ENCODE results near the gene ZCCHC18.

ZCCHC18 gene

GRCh38 chrX:104134583-104135261, 22.4 kb downstream of the ZCCHC18 start:
- WGBS (ENCODE audit: insufficient coverage, insufficient read length) = no CpG with 5 or more reads among the region's 5 CpGs
- DNase-seq (ENCODE audit: low read depth, low spot score) = no peak

GRCh38 chrX:104135677-104136076, 23.4 kb downstream of the ZCCHC18 start:
- H3K36me3 ChIP-seq (ENCODE audit: control insufficient read depth, insufficient read depth, low read length) = no peaks in the 10 kb centered on the region
- no peak overlapping the region for H3K27ac ChIP-seq (ENCODE audit: low read length)
- DNase-seq (ENCODE audit: low read depth, low spot score) = no peak
- H3K4me3 ChIP-seq (ENCODE audit: low read length) = no peak overlapping the region
- no peaks in the 10 kb centered on the region for H3K9me3 ChIP-seq (ENCODE audit: control insufficient read depth, insufficient read depth, low read length)
- WGBS (ENCODE audit: insufficient coverage, insufficient read length) = no CpG with 5 or more reads among the region's 1 CpG
- no peaks in the 10 kb centered on the region for H3K4me1 ChIP-seq (ENCODE audit: control insufficient read depth, insufficient read depth, low read length)
- H3K27me3 ChIP-seq (ENCODE audit: control insufficient read depth, insufficient read depth, low read length) = no peaks in the 10 kb centered on the region

More at GRCh38 chrX:104134583-104135261, 22.4 kb downstream of the ZCCHC18 start:
- H3K4me3 ChIP-seq (ENCODE audit: low read length) = no peak overlapping the region
- no peaks in the 10 kb centered on the region for H3K36me3 ChIP-seq (ENCODE audit: control insufficient read depth, insufficient read depth, low read length)
- H3K9me3 ChIP-seq (ENCODE audit: control insufficient read depth, insufficient read depth, low read length) = no peaks in the 10 kb centered on the region
- H3K4me1 ChIP-seq (ENCODE audit: control insufficient read depth, insufficient read depth, low read length) = no peaks in the 10 kb centered on the region
- H3K27me3 ChIP-seq (ENCODE audit: control insufficient read depth, insufficient read depth, low read length) = no peaks in the 10 kb centered on the region
- H3K27ac ChIP-seq (ENCODE audit: low read length) = no peak overlapping the region

- no CpG with 5 or more reads among the region's 10 CpGs for whole genome bisulfite sequencing (ENCODE audit: insufficient coverage, insufficient read length)
- Histone ChIP-seq H3K36me3 (ENCODE audit: control insufficient read depth, insufficient read depth, low read length) (no peaks in the 10 kb centered on the region), H3K27me3 (ENCODE audit: control insufficient read depth, insufficient read depth, low read length) (no peaks in the 10 kb centered on the region), H3K9me3 (ENCODE audit: control insufficient read depth, insufficient read depth, low read length) (no peaks in the 10 kb centered on the region), H3K27ac (ENCODE audit: low read length) (no peak overlapping the region), H3K4me3 (ENCODE audit: low read length) (no peak overlapping the region), H3K4me1 (ENCODE audit: control insufficient read depth, insufficient read depth, low read length) (no peaks in the 10 kb centered on the region)
- DNase-seq (ENCODE audit: low read depth, low spot score) = no peak
Observed at GRCh38 chrX:104136241-104137019, 24.1 kb downstream of the ZCCHC18 start.

GRCh38 chrX:104137496-104137895, 25.2 kb downstream of the ZCCHC18 start:
- Histone ChIP-seq H3K36me3 (ENCODE audit: control insufficient read depth, insufficient read depth, low read length) (no peaks in the 10 kb centered on the region), H3K4me1 (ENCODE audit: control insufficient read depth, insufficient read depth, low read length) (no peaks in the 10 kb centered on the region), H3K9me3 (ENCODE audit: control insufficient read depth, insufficient read depth, low read length) (no peaks in the 10 kb centered on the region), H3K27me3 (ENCODE audit: control insufficient read depth, insufficient read depth, low read length) (no peaks in the 10 kb centered on the region), H3K4me3 (ENCODE audit: low read length) (no peak overlapping the region), H3K27ac (ENCODE audit: low read length) (no peak overlapping the region)
- no peak for DNase-seq (ENCODE audit: low read depth, low spot score)
- no CpG with 5 or more reads among the region's 3 CpGs for WGBS (ENCODE audit: insufficient coverage, insufficient read length)

GRCh38 chrX:104141087-104141760, 28.9 kb downstream of the ZCCHC18 start:
- no peaks in the 10 kb centered on the region for H3K4me1 ChIP-seq (ENCODE audit: control insufficient read depth, insufficient read depth, low read length)
- H3K27ac ChIP-seq (ENCODE audit: low read length) = no peak overlapping the region
- DNase-seq (ENCODE audit: low read depth, low spot score) = no peak
- H3K36me3 ChIP-seq (ENCODE audit: control insufficient read depth, insufficient read depth, low read length) = no peaks in the 10 kb centered on the region
- H3K27me3 ChIP-seq (ENCODE audit: control insufficient read depth, insufficient read depth, low read length) = no peaks in the 10 kb centered on the region
- no peak overlapping the region for H3K4me3 ChIP-seq (ENCODE audit: low read length)
- WGBS (ENCODE audit: insufficient coverage, insufficient read length) = no CpG with 5 or more reads among the region's 8 CpGs
- H3K9me3 ChIP-seq (ENCODE audit: control insufficient read depth, insufficient read depth, low read length) = no peaks in the 10 kb centered on the region

GRCh38 chrX:104151037-104151436, 38.7 kb downstream of the ZCCHC18 start:
- no peaks in the 10 kb centered on the region for H3K36me3 ChIP-seq (ENCODE audit: control insufficient read depth, insufficient read depth, low read length)
- WGBS (ENCODE audit: insufficient coverage, insufficient read length) = no CpG with 5 or more reads among the region's 1 CpG
- H3K27me3 ChIP-seq (ENCODE audit: control insufficient read depth, insufficient read depth, low read length) = no peaks in the 10 kb centered on the region
- DNase-seq (ENCODE audit: low read depth, low spot score) = no peak
- no peak overlapping the region for H3K27ac ChIP-seq (ENCODE audit: low read length)
- H3K4me3 ChIP-seq (ENCODE audit: low read length) = no peak overlapping the region
- no peaks in the 10 kb centered on the region for H3K4me1 ChIP-seq (ENCODE audit: control insufficient read depth, insufficient read depth, low read length)
- H3K9me3 ChIP-seq (ENCODE audit: control insufficient read depth, insufficient read depth, low read length) = no peaks in the 10 kb centered on the region

- Histone ChIP-seq H3K4me1 (ENCODE audit: control insufficient read depth, insufficient read depth, low read length) (no peaks in the 10 kb centered on the region), H3K9me3 (ENCODE audit: control insufficient read depth, insufficient read depth, low read length) (no peaks in the 10 kb centered on the region), H3K36me3 (ENCODE audit: control insufficient read depth, insufficient read depth, low read length) (no peaks in the 10 kb centered on the region), H3K27ac (ENCODE audit: low read length) (no peak within 1 kb of the TSS), H3K27me3 (ENCODE audit: control insufficient read depth, insufficient read depth, low read length) (no peaks in the 10 kb centered on the region), H3K4me3 (ENCODE audit: low read length) (peak within 1 kb of the TSS; percentile 64; the same call in 1 of the 2 replicates)
- no CpG with 5 or more reads among the region's 44 CpGs for WGBS (ENCODE audit: insufficient coverage, insufficient read length)
- no peak for DNase-seq (ENCODE audit: low read depth, low spot score)
Observed at GRCh38 chrX:104156630-104157529, 44.6 kb downstream of the ZCCHC18 start, which contains the start of gene SLC25A53. Gene SLC25A53 (minus strand): TSS chrX:104157009. CDS start chrX:104105257, 51,752 bp downstream.
